ENCODE data around the gene KRT7.

DNA sequence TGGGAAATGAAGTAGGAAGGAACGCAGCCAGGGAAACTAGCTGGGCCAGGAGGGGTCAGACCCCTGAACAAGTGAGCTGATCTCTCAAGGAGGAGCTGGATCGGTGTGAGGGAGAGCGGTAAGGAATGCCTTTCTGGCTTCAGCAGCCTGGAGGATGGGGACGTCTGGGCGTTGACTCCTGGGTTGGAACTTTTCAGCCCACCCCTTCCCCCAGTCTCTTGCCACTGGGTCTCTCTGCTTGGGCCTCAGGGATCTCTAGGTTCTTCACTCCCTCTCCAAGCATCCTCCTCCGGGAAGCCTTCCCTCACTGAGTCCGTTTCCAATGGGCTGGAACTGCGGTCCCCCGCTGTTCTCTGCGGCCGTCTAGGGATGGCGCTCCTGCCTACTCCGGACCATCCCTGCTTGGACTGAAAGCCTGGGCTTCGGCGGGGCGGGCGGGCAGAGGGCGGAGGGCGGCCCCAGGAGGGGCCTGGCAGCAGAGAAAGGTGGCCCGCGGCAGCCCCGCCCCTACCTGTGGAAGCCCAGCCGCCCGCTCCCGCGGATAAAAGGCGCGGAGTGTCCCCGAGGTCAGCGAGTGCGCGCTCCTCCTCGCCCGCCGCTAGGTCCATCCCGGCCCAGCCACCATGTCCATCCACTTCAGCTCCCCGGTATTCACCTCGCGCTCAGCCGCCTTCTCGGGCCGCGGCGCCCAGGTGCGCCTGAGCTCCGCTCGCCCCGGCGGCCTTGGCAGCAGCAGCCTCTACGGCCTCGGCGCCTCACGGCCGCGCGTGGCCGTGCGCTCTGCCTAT is at the start of gene KRT7:
- TF ChIP-seq, protein P1, sequence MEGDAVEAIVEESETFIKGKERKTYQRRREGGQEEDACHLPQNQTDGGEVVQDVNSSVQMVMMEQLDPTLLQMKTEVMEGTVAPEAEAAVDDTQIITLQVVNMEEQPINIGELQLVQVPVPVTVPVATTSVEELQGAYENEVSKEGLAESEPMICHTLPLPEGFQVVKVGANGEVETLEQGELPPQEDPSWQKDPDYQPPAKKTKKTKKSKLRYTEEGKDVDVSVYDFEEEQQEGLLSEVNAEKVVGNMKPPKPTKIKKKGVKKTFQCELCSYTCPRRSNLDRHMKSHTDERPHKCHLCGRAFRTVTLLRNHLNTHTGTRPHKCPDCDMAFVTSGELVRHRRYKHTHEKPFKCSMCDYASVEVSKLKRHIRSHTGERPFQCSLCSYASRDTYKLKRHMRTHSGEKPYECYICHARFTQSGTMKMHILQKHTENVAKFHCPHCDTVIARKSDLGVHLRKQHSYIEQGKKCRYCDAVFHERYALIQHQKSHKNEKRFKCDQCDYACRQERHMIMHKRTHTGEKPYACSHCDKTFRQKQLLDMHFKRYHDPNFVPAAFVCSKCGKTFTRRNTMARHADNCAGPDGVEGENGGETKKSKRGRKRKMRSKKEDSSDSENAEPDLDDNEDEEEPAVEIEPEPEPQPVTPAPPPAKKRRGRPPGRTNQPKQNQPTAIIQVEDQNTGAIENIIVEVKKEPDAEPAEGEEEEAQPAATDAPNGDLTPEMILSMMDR (conservative IDR thresholded peaks at IDR 0.05; ENCODE audit: low read length) = no peak
- TF ChIP-seq EZH2phosphoT487 (IDR thresholded peaks at IDR 0.05; ENCODE audit: borderline replicate concordance) = no peak

Data from Loucy (cell line).